MM.1S (cell line): ENCODE results near the gene LITAF.

Source experiments
- DNase-seq: peaks from one replicate; pipeline ENCODE4 v3.0.0-alpha.2; 2015
- H2AFZ ChIP-seq: fragments of 300-600 bp; sonication (generic); 2 replicates; pipeline ENCODE4 v1.6.0; 2016; ENCODE audit warnings: antibody characterized with exemption, low read length
- H3F3A ChIP-seq: fragments of 300-600 bp; sonication (generic); 2 replicates; pipeline ENCODE4 v1.6.1; 2016; ENCODE audit warnings: mild to moderate bottlenecking, antibody characterized with exemption, low read length, moderate library complexity, mixed read lengths; ENCODE audit not compliant: insufficient read depth
- H3K27ac ChIP-seq: fragments of 300-600 bp; sonication (generic); 2 replicates; pipeline ENCODE4 v1.5.1; 2016; ENCODE audit warnings: mild to moderate bottlenecking, low read length
- H3K27me3 ChIP-seq: fragments of 300-600 bp; sonication (generic); replicated peaks from 2 replicates; pipeline ENCODE4 v1.6.0; 2016; ENCODE audit warnings: low read length; ENCODE audit not compliant: insufficient read depth
- H3K36me3 ChIP-seq: fragments of 300-600 bp; sonication (generic); replicated peaks from 2 replicates; pipeline ENCODE4 v1.6.1; 2016; ENCODE audit warnings: mild to moderate bottlenecking, low read length, mixed read lengths; ENCODE audit not compliant: insufficient read depth
- H3K4me1 ChIP-seq: fragments of 300-600 bp; sonication (generic); 2 replicates; pipeline ENCODE4 v1.6.1; 2016; ENCODE audit warnings: low read length, mixed read lengths
- H3K4me2 ChIP-seq: fragments of 300-600 bp; sonication (generic); 2 replicates; pipeline ENCODE4 v1.6.0; 2016; ENCODE audit warnings: low read depth, low read length
- H3K4me3 ChIP-seq: fragments of 300-600 bp; sonication (generic); 2 replicates; pipeline ENCODE4 v1.5.1; 2016; ENCODE audit warnings: low read length, mixed read lengths
- H3K79me2 ChIP-seq: fragments of 300-600 bp; sonication (generic); 2 replicates; pipeline ENCODE4 v1.6.1; 2016; ENCODE audit warnings: mixed run types, low read length, mixed read lengths
- H3K9ac ChIP-seq: fragments of 300-600 bp; sonication (generic); 2 replicates; pipeline ENCODE4 v1.6.1; 2016; ENCODE audit warnings: low read length, mixed read lengths
- H3K9me2 ChIP-seq: fragments of 300-600 bp; sonication (generic); replicated peaks from 2 replicates; pipeline ENCODE4 v1.6.1; 2016; ENCODE audit warnings: mild to moderate bottlenecking, low read length, mixed read lengths; ENCODE audit not compliant: insufficient read depth
- H3K9me3 ChIP-seq: fragments of 300-600 bp; sonication (generic); replicated peaks from 2 replicates; pipeline ENCODE4 v1.6.1; 2016; ENCODE audit warnings: mild to moderate bottlenecking, low read length, mixed read lengths; ENCODE audit not compliant: insufficient read depth
- H4K20me1 ChIP-seq: fragments of 300-600 bp; sonication (generic); 2 replicates; pipeline ENCODE4 v1.6.1; 2016; ENCODE audit warnings: mild to moderate bottlenecking, low read length, moderate library complexity, mixed read lengths; ENCODE audit not compliant: insufficient read depth
- CTCF ChIP-seq: fragments of 300-600 bp; sonication (generic); IDR thresholded peaks from 2 replicates; pipeline ENCODE4 v1.5.1; 2016; ENCODE audit warnings: antibody characterized with exemption, low read length, mixed read lengths
- EZH2 ChIP-seq: fragments of 300-600 bp; sonication (generic); optimal IDR thresholded peaks from 2 replicates; pipeline ENCODE3; 2017; ENCODE audit warnings: low read depth, mild to moderate bottlenecking, antibody characterized with exemption, low read length, mixed read lengths
- EZH2phosphoT487 ChIP-seq: fragments of 300-600 bp; sonication (generic); IDR thresholded peaks from 2 replicates; pipeline ENCODE4 v1.6.1; 2018; ENCODE audit warnings: antibody characterized with exemption, low read length

LITAF gene

GRCh38 chr16:11603331-11603750 lies 16.6 kb upstream of the LITAF start:
- Histone ChIP-seq H3K4me2 (no peak overlapping the region), H3K27ac (no peak overlapping the region), H3K79me2 (no peaks in the 10 kb centered on the region), H3F3A (no peaks in the 10 kb centered on the region), H3K36me3 (no peaks in the 10 kb centered on the region), H3K27me3 (no peaks in the 10 kb centered on the region), H3K4me3 (no peak overlapping the region), H3K4me1 (no peaks in the 10 kb centered on the region), H3K9ac (no peak overlapping the region), H4K20me1 (no peaks in the 10 kb centered on the region), H3K9me2 (no peaks in the 10 kb centered on the region), H3K9me3 (no peaks in the 10 kb centered on the region), H2AFZ (no peak overlapping the region)
- no peak for DNase-seq
- no peak for TF ChIP-seq EZH2
- TF ChIP-seq CTCF: no peak
- TF ChIP-seq EZH2phosphoT487: no peak

- Histone ChIP-seq H3K79me2 (no peaks in the 10 kb centered on the region), H3F3A (no peaks in the 10 kb centered on the region), H3K9me2 (no peaks in the 10 kb centered on the region), H4K20me1 (no peaks in the 10 kb centered on the region), H3K27me3 (no peaks in the 10 kb centered on the region), H3K36me3 (no peaks in the 10 kb centered on the region), H3K4me1 (no peaks in the 10 kb centered on the region), H3K4me3 (no peak overlapping the region), H3K4me2 (no peak overlapping the region), H3K27ac (no peak overlapping the region), H2AFZ (no peak overlapping the region), H3K9ac (no peak overlapping the region), H3K9me3 (no peaks in the 10 kb centered on the region)
- DNase-seq: no peak
- TF ChIP-seq CTCF (no peak), EZH2 (no peak), EZH2phosphoT487 (no peak)
Measured at GRCh38 chr16:11602321-11602720, 15.6 kb upstream of the LITAF start.

- no peaks in the 10 kb centered on the region for H3K79me2 ChIP-seq
- DNase-seq: no peak
Measured at GRCh38 chr16:11601911-11602310, 15.2 kb upstream of the LITAF start.

More at GRCh38 chr16:11601911-11602310, 15.2 kb upstream of the LITAF start:
- Histone ChIP-seq H3K27me3 (no peaks in the 10 kb centered on the region), H3F3A (no peaks in the 10 kb centered on the region), H3K9me3 (no peaks in the 10 kb centered on the region), H3K4me2 (no peak overlapping the region), H3K9ac (no peak overlapping the region), H3K4me3 (no peak overlapping the region), H2AFZ (no peak overlapping the region), H4K20me1 (no peaks in the 10 kb centered on the region), H3K9me2 (no peaks in the 10 kb centered on the region), H3K36me3 (no peaks in the 10 kb centered on the region), H3K4me1 (no peaks in the 10 kb centered on the region), H3K27ac (no peak overlapping the region)
- TF ChIP-seq EZH2phosphoT487 (no peak), EZH2 (no peak), CTCF (no peak)
